AG04449 (cell line): ENCODE results near the gene PID1.
"Not testable (repeated sequence)": the region's sequence is repeated elsewhere in the genome, so short reads cannot be mapped to it uniquely, and the experiment has no call there.

Source experiments
- CTCF ChIA-PET: fragments of 350-600 bp; formaldehyde crosslinking; extraction: SDS; loops from one replicate; lab custom pipeline; 2021; ENCODE audit warnings: antibody characterized with exemption; lab: Yijun Ruan, JAX
- POLR2A ChIA-PET: fragments of 400-600, 350-600 bp; formaldehyde crosslinking; extraction: SDS; loops from one replicate; lab custom pipeline; 2020; ENCODE audit warnings: antibody characterized with exemption, inconsistent platforms; lab: Yijun Ruan, JAX
- DNase-seq: peaks from one replicate; pipeline ENCODE4 v3.0.0-alpha.2; 2010; ENCODE audit warnings: low read depth, low spot score
- H3K4me3 ChIP-seq: 2 replicates; pipeline ENCODE4 v1.5.1; 2011; ENCODE audit warnings: low read depth, mild to moderate bottlenecking, control low read depth, low read length
- TF ChIP-seq, protein P1 (sequence below): IDR thresholded peaks from one replicate; pipeline ENCODE4 v1.5.1; 2011; ENCODE audit warnings: mild to moderate bottlenecking, moderate library complexity, low read length, control low read depth, inconsistent platforms; ENCODE audit not compliant: insufficient read depth; ENCODE audit errors: missing control alignments

The PID1 gene

DNA sequence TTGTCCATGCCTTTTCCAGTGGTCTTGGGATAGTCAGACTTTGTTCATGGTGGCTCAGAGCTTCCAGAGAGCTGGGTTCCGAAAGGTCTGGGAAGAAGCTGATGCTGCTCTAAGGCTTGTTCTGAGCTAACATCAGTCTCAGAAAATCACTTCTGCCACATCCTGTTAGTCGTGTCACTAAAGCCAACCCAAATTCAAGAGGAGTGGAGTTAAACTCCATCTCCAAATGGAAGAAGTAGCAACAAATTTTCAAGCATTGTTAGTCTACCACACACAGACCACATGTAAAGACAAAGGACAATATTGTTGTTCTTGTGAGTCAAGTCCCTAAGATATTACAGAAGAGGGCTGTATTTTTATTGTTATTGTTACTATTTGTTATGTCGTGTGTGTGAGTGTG lies 77.8 kb downstream of the PID1 start:
- TF ChIP-seq, protein P1, sequence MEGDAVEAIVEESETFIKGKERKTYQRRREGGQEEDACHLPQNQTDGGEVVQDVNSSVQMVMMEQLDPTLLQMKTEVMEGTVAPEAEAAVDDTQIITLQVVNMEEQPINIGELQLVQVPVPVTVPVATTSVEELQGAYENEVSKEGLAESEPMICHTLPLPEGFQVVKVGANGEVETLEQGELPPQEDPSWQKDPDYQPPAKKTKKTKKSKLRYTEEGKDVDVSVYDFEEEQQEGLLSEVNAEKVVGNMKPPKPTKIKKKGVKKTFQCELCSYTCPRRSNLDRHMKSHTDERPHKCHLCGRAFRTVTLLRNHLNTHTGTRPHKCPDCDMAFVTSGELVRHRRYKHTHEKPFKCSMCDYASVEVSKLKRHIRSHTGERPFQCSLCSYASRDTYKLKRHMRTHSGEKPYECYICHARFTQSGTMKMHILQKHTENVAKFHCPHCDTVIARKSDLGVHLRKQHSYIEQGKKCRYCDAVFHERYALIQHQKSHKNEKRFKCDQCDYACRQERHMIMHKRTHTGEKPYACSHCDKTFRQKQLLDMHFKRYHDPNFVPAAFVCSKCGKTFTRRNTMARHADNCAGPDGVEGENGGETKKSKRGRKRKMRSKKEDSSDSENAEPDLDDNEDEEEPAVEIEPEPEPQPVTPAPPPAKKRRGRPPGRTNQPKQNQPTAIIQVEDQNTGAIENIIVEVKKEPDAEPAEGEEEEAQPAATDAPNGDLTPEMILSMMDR = no peak
- ChIA-PET CTCF (no interaction called here), POLR2A (no interaction called here)
- no peak for DNase-seq
- no peak overlapping the region for H3K4me3 ChIP-seq

DNA sequence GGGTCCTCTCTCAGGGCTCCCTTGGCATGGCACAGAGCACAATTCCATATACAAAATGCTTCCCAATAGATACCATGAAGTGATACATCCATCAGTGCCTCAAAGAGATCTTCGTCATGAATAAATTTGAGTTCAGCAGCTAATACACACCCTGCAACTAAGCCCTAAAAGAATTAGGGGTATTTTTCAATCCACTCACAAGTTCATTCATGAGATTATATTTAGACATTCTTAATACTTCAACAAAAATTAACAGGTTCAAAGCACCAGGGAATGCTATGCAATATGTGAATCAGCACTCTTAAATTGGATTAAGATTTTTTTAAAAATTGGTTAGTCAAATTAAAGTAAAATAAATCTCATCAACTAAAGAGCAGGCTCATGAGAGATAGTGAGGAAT lies 79.7 kb downstream of the PID1 start:
- TF ChIP-seq, protein P1 = no peak
- ChIA-PET POLR2A (no interaction called here), CTCF (no interaction called here)
- DNase-seq = no peak
- no peak overlapping the region for H3K4me3 ChIP-seq

DNA sequence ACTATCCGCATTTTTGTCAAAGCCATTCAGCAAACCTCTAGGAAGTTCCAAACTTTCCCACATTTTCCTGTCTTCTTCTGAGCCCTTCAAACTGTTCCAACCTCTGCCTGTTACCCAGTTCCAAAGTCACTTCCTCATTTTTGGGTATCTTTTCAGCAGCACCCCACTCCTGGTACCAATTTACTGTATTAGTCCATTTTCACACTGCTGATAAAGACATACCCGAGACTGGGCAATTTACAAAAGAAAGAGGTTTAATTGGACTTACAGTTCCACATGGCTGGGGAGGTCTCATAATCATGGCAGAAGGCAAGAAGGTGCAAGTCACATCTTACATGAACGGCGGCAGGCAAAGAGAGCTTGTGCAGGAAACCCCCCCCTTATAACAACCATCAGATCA lies 84.0 kb downstream of the PID1 start:
- POLR2A ChIA-PET, H3K4me3 ChIP-seq, DNase-seq, CTCF ChIA-PET: not testable (repeated sequence)

DNA sequence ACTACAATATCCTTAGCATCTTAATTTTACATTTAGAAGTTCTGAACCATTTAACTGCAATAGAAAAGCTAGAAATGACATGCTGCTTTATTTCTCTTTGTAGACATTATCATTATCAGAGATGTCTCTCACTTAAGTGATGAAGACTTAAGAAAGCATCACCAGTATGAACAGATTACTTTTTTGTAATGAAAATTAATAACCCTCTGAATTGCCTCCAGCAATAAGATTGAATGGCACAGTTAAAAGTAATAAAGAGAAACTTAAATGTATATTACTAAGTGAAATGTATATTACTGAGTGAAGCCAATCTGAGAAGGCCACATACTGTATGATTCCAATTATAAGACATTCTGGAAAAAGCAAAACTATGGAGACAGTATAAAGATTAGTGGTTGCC lies 89.4 kb downstream of the PID1 start:
- POLR2A ChIA-PET = no interaction called here
- H3K4me3 ChIP-seq = no peak overlapping the region
- DNase-seq = no peak
- TF ChIP-seq, protein P1 = no peak
- CTCF ChIA-PET = no interaction called here

DNA sequence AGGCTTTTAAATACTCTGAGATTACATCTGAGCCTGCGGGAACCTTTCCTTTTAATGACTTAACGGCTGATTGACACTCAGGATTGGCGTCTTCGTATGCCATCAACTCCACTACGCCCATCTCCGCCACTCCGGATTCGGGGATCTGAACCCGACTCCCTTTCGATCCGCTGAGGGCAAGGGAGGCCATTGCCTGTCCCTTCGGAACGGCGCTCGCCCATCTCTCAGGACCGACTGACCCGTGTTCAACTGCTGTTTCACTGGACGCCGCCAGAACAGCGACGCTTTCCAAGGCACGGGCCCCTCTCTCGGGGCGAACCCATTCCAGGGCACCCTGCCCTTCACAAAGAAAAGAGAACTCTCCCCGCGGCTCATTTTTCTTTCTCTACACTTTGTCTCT lies 90.4 kb downstream of the PID1 start:
- POLR2A ChIA-PET = no interaction called here
- H3K4me3 ChIP-seq = no peak overlapping the region
- TF ChIP-seq, protein P1 = no peak
- CTCF ChIA-PET = no interaction called here
- no peak for DNase-seq

DNA sequence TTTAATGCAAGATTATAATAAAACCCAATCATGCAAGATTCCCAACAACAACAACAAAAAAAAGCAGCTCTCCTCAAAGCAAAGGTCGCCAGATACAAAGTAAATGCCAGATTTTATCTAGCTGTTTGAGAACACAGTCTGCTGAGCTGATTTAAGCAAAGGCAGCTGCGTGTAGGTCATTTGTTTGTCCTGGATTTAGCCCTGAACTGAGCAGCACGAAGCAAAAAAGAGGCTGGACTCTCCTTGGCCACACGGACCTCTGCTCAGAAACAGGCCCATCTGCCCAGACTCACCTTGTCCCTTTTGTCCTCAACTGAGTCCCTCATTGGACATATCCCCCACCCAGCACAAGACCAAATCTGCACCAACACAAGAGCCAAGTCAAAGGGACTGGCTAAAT lies 91.5 kb downstream of the PID1 start:
- DNase-seq = no peak
- ChIA-PET CTCF (no interaction called here), POLR2A (no interaction called here)
- TF ChIP-seq, protein P1 = no peak
- H3K4me3 ChIP-seq = no peak overlapping the region

DNA sequence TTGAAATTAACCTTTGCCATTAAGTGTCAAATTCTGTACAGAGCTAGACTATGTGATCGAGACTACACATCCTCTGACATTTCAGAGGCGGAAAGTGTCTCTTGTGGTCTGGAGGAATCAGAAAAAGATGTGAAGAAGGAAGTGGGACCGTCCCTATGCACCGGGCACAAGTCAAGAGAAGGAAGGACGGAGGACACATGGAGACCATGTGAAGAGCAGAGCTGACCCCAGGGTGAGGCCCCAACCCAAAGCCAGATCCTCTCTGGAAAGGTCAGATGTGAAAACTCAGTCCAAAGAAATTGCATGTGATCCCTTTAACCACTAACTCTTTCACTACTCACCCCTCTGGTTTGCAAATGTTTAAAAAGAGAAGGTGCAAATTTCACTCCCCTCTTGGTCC lies 92.4 kb downstream of the PID1 start:
- DNase-seq = no peak
- TF ChIP-seq, protein P1 = no peak
- POLR2A ChIA-PET = no interaction called here
- CTCF ChIA-PET = no interaction called here
- no peak overlapping the region for H3K4me3 ChIP-seq
